NB4 (cell line): ENCODE measurements around the gene ATP8B3.

Source experiments
- CTCF ChIP-seq: IDR thresholded peaks from one replicate; pipeline ENCODE4 v1.5.1; 2012; ENCODE audit warnings: low read depth, low read length
- MAX ChIP-seq: IDR thresholded peaks from 2 replicates; pipeline ENCODE4 v1.6.1; 2011; ENCODE audit warnings: low read depth, low read length

- TF ChIP-seq CTCF (no peak), MAX (no peak)
These were observed 65.4 kb downstream of the ATP8B3 start for GRCh38 chr19:1746401-1747284.
